ENCODE measurements around the gene TMED4.

GRCh38 chr7:44549457-44549856, 32.6 kb downstream of the TMED4 start:
- no peak for TF ChIP-seq POLR2AphosphoS5 (IDR thresholded peaks at IDR 0.05)
- no peak for TF ChIP-seq EP300 (IDR thresholded peaks at IDR 0.05)
- TF ChIP-seq CTCF (IDR thresholded peaks at IDR 0.05) = no peak
- no peak for TF ChIP-seq POLR2A (IDR thresholded peaks at IDR 0.05)
